ENCODE results near the gene FCHO1.

GRCh38 chr19:17784201-17785008 is 33.1 kb downstream of the FCHO1 start:
- TF ChIP-seq CTCF (IDR thresholded peaks at IDR 0.05) (peak; percentile 92), ZFX (IDR thresholded peaks at IDR 0.05; ENCODE audit: borderline replicate concordance) (no peak)
